Testis (tissue), 2 donors: ENCODE results near the gene TBC1D32.

ENCODE experiments used
- POLR2A ChIP-seq: fragments of 450-650 bp; IDR thresholded peaks from one replicate; pipeline ENCODE4 v1.6.1; 2017; ENCODE audit warnings: antibody characterized with exemption, mild to moderate bottlenecking, moderate library complexity
- TF ChIP-seq, protein P1 (sequence below), 3 experiments: fragments of 450-650 bp in 2 of 3; fragments of 200-600 bp in 1 of 3; sonication (generic) in 1 of 3; IDR thresholded peaks; one replicate each; pipeline ENCODE4 v1.5.1; 2016 to 2019; ENCODE audit warnings: antibody characterized with exemption in 3 of 3, mild to moderate bottlenecking in 2 of 3, moderate library complexity in 1 of 3

DNA sequence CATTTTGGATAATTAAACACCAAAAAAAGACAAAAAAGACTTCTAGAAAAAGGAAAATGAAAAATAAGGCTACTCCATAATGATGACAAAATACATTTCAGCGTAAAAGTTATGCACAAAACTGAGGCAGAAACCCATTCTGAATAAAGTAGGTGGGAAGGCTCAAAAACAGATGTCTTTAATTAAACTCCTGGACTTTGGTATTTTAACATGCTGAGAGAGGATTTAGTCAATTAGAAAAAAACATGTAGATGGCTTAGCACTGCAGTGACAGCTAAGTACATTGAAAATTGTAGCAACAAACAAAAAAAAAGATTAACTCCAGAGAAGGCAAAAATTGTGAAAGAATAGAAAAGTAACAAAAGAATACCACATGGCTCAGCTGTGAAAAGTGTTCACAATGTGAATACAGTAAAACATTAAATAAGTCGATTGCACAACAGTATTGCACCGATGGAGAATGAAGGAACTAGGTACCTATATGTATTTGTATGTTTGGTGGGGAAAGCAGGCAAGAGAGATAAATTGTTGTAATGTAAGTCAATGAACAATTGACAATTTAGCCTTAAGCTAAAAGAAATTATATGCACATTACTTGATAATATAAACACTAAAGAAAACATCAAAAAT, 59.5 kb downstream of the TBC1D32 start:
- TF ChIP-seq, protein P1, sequence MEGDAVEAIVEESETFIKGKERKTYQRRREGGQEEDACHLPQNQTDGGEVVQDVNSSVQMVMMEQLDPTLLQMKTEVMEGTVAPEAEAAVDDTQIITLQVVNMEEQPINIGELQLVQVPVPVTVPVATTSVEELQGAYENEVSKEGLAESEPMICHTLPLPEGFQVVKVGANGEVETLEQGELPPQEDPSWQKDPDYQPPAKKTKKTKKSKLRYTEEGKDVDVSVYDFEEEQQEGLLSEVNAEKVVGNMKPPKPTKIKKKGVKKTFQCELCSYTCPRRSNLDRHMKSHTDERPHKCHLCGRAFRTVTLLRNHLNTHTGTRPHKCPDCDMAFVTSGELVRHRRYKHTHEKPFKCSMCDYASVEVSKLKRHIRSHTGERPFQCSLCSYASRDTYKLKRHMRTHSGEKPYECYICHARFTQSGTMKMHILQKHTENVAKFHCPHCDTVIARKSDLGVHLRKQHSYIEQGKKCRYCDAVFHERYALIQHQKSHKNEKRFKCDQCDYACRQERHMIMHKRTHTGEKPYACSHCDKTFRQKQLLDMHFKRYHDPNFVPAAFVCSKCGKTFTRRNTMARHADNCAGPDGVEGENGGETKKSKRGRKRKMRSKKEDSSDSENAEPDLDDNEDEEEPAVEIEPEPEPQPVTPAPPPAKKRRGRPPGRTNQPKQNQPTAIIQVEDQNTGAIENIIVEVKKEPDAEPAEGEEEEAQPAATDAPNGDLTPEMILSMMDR (IDR thresholded peaks at IDR 0.05): no peak
- TF ChIP-seq POLR2A: no peak
